Endothelial cell of umbilical vein (primary cell): ENCODE measurements around the gene ELOVL5. TPM values are rescaled to one million over a fixed set of nuclear protein-coding genes. Genes with fewer than 3 reads are reported as not detected.

Experiments
- BruUV-seq: library from RNA; stranded (reverse); fragments of 400-500 nt; replicated peaks from 2 replicates; lab custom pipeline; 2021; lab: Mats Ljungman, UMichigan
- CTCF ChIA-PET: fragments of 300-600, 350-600 bp; sonication (Branson Sonifier 250); formaldehyde crosslinking; loops from one replicate; lab custom pipeline; 2021; ENCODE audit warnings: antibody characterized with exemption, inconsistent platforms; lab: Charles Lee
- POLR2A ChIA-PET: fragments of 300-600, 350-600 bp; sonication (Branson Sonifier 250); formaldehyde crosslinking; loops from one replicate; lab custom pipeline; 2021; ENCODE audit warnings: antibody characterized with exemption, inconsistent platforms; lab: Charles Lee
- DNase-seq: peaks from one replicate; pipeline ENCODE4 v3.0.0-alpha.2; 2011; ENCODE audit warnings: low read depth, low spot score
- FAIRE-seq: peaks from 2 replicates; lab custom pipeline; 2011; peaks lifted over from hg19 to GRCh38; lab: Jason Lieb, UNC
- H2AFZ ChIP-seq: 2 replicates; pipeline ENCODE4 v1.6.0; 2012; ENCODE audit warnings: low read depth, low read length, control low read depth, inconsistent platforms
- H3K27ac ChIP-seq: 2 replicates; pipeline ENCODE4 v1.5.1; 2011; ENCODE audit warnings: low read depth, mild to moderate bottlenecking, control low read depth, low read length, moderate library complexity; ENCODE audit not compliant: insufficient read depth
- H3K27me3 ChIP-seq, 2 experiments: 2 replicates each; pipeline versions ENCODE4 v1.6.0 to v1.6.1; 2011; ENCODE audit warnings: low read length in 2 of 2, mixed read lengths in 1 of 2; ENCODE audit not compliant: control insufficient read depth in 2 of 2, insufficient read depth in 2 of 2
- H3K36me3 ChIP-seq, 2 experiments: 2 replicates in 1 of 2; 3 replicates in 1 of 2; pipeline ENCODE4 v1.5.1; 2011; ENCODE audit warnings: low read length in 2 of 2, mild to moderate bottlenecking in 1 of 2, moderate library complexity in 1 of 2; ENCODE audit not compliant: control insufficient read depth in 2 of 2, insufficient read depth in 2 of 2; ENCODE audit errors: extremely low read depth in 1 of 2
- H3K4me1 ChIP-seq: 3 replicates; pipeline ENCODE4 v1.5.1; 2011; ENCODE audit warnings: mild to moderate bottlenecking, low read length; ENCODE audit not compliant: control insufficient read depth, insufficient read depth; ENCODE audit errors: extremely low read depth
- H3K4me2 ChIP-seq: 2 replicates; pipeline ENCODE4 v1.6.1; 2011; ENCODE audit warnings: low read length, control low read depth, mixed read lengths; ENCODE audit not compliant: insufficient read depth
- H3K4me3 ChIP-seq, 3 experiments: fragments of 200-600 bp in 1 of 3; sonication (generic), shearing (Covaris generic) in 1 of 3; replicated peaks in 1 of 3; 2 replicates each; pipeline ENCODE4 v1.5.1; 2011 to 2016; ENCODE audit warnings: control low read depth in 3 of 3, low read length in 3 of 3, mild to moderate bottlenecking in 2 of 3, inconsistent platforms in 1 of 3, low read depth in 1 of 3, moderate library complexity in 1 of 3; ENCODE audit not compliant: insufficient read depth in 1 of 3
- H3K79me2 ChIP-seq: 2 replicates; pipeline ENCODE4 v1.6.0; 2012; ENCODE audit warnings: low read length, inconsistent platforms; ENCODE audit not compliant: control insufficient read depth, insufficient read depth
- H3K9ac ChIP-seq: replicated peaks from 2 replicates; pipeline ENCODE3; 2011; ENCODE audit warnings: low read length, control low read depth; ENCODE audit not compliant: insufficient read depth; ENCODE audit errors: extremely low read depth
- H3K9me1 ChIP-seq: replicated peaks from 3 replicates; pipeline ENCODE4 v1.6.0; 2011; ENCODE audit warnings: mild to moderate bottlenecking, low read length; ENCODE audit not compliant: control insufficient read depth, insufficient read depth; ENCODE audit errors: extremely low read depth
- H3K9me3 ChIP-seq: replicated peaks from 2 replicates; pipeline ENCODE4 v1.5.1; 2012; ENCODE audit warnings: low read length, inconsistent platforms; ENCODE audit not compliant: control insufficient read depth, insufficient read depth
- H4K20me1 ChIP-seq: replicated peaks from 2 replicates; pipeline ENCODE3; 2011; ENCODE audit warnings: mild to moderate bottlenecking, low read length; ENCODE audit not compliant: control insufficient read depth, insufficient read depth; ENCODE audit errors: extremely low read depth
- EZH2 ChIP-seq: IDR thresholded peaks from 2 replicates; pipeline ENCODE4 v1.6.1; 2012; ENCODE audit warnings: borderline replicate concordance, low read depth, mild to moderate bottlenecking, moderate library complexity, low read length, inconsistent platforms; ENCODE audit not compliant: severe bottlenecking
- FOS ChIP-seq: IDR thresholded peaks from 2 replicates; pipeline ENCODE4 v1.6.1; 2011; ENCODE audit warnings: mild to moderate bottlenecking, low read length, moderate library complexity, borderline replicate concordance; ENCODE audit not compliant: insufficient read depth
- GATA2 ChIP-seq: IDR thresholded peaks from 2 replicates; pipeline ENCODE4 v1.7.0; 2011; ENCODE audit warnings: low read depth, mild to moderate bottlenecking, moderate library complexity, mixed read lengths, low read length; ENCODE audit not compliant: insufficient read length, insufficient read depth
- JUN ChIP-seq: IDR thresholded peaks from 2 replicates; pipeline ENCODE4 v1.6.1; 2011; ENCODE audit warnings: borderline replicate concordance, low read depth; ENCODE audit not compliant: insufficient read length, insufficient read depth
- MYC ChIP-seq: IDR thresholded peaks from one replicate; pipeline ENCODE4 v1.6.1; 2011; ENCODE audit warnings: mild to moderate bottlenecking, low read depth, low read length
- POLR2A ChIP-seq: IDR thresholded peaks from 2 replicates; pipeline ENCODE4 v1.6.1; 2012; ENCODE audit warnings: low read depth, mild to moderate bottlenecking, control low read depth, low read length
- POLR2AphosphoS5 ChIP-seq: IDR thresholded peaks from 2 replicates; pipeline ENCODE4 v1.6.1; 2012; ENCODE audit warnings: low read depth, mild to moderate bottlenecking, control low read depth, low read length, moderate library complexity; ENCODE audit not compliant: insufficient read depth
- dilution Hi-C: fragments of 300-500 bp; cut with MboI; formaldehyde crosslinking; loops from one replicate; pipeline ENCODE4 v1.15.0; 2019; ENCODE audit warnings: low sequenced_read_pairs; ENCODE audit not compliant: extremely low pct_ligation_motif_present
- intact Hi-C: fragments of 100-400 bp; cut with micrococcal nuclease; formaldehyde crosslinking; loops from one replicate; pipeline ENCODE4 v1.10.0; 2022
- polyA plus RNA-seq, 4 experiments: library from polyadenylated mRNA; depleted of rRNA in 3 of 4; stranded (reverse) in 3 of 4; unstranded in 1 of 4; fragments of >200 nt; gene quantifications; 2 replicates each; pipeline versions ENCODE4 v1.2.1 to v1.2.3, GENCODE V29; 2011 to 2012; ENCODE audit warnings: missing spikeins in 1 of 4
- total RNA-seq: library from RNA; stranded (reverse); gene quantifications from 2 replicates; pipeline ENCODE4 v1.2.3, GENCODE V29; 2021
- TF ChIP-seq, protein P1 (sequence below): IDR thresholded peaks from 2 replicates; pipeline ENCODE4 v1.6.1; 2011; ENCODE audit not compliant: insufficient read depth, insufficient read length
- TF ChIP-seq, protein P2 (sequence below), 2 donors: IDR thresholded peaks; 1 replicate in 1 of 2; 2 replicates in 1 of 2; pipeline ENCODE4 v1.5.1; 2011; ENCODE audit warnings: low read length in 2 of 2, mild to moderate bottlenecking in 2 of 2, moderate library complexity in 2 of 2, control low read depth in 1 of 2, inconsistent platforms in 1 of 2, low read depth in 1 of 2; ENCODE audit not compliant: insufficient read depth in 1 of 2; ENCODE audit errors: extremely low read depth in 1 of 2

The ELOVL5 gene
- total and polyA plus RNA-seq, 2 donors (not counting 3 experiments of a cell fraction or from before 2014, with no cell fraction given) = 85.9 to 140 TPM

DNA sequence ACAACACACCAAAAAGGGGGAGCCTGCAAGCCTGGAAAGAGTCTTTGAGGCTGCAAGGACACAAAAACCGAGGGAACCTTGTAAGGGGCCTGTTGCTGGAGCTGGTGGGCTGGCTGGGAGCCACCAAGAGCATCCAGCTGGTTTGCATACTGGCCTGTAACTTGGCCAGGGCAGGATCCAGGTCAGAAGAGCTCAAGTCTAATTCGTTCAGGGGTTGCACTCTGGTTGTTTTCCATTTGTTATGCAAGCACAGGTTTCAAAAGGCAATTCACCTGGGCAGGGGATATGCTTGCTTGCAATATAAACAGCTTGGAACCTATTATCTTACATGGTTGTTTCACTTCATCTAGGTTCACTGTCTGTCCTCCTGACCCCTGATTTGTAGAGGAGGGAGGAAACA lies 101.8 kb downstream of the ELOVL5 start:
- Histone ChIP-seq H3K4me2 (no peak overlapping the region), H2AFZ (no peak overlapping the region), H3K9me1 (no peaks in the 10 kb centered on the region), H3K9ac (no peak overlapping the region), H3K36me3 (no peaks in the 10 kb centered on the region), H3K79me2 (no peaks in the 10 kb centered on the region), H3K4me1 (no peaks in the 10 kb centered on the region), H3K27ac (no peak overlapping the region), H3K4me3 (no peak overlapping the region), H3K27me3 (no peaks in the 10 kb centered on the region), H3K9me3 (no peaks in the 10 kb centered on the region), H4K20me1 (no peaks in the 10 kb centered on the region)
- DNase-seq (no peak), FAIRE-seq (no peak)
- intact Hi-C loops = no loop called here
- dilution Hi-C loops = no loop called here
- ChIA-PET CTCF (interaction anchor here (1.3 kb wide), 1 partner anchor 17 kb away, joined by 3 read pairs; no protein-coding TSS in a partner anchor), POLR2A (no interaction called here)
- no peak for TF ChIP-seq EZH2
- TF ChIP-seq, protein P1, sequence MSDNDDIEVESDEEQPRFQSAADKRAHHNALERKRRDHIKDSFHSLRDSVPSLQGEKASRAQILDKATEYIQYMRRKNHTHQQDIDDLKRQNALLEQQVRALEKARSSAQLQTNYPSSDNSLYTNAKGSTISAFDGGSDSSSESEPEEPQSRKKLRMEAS = no peak
- TF ChIP-seq POLR2A = no peak
- TF ChIP-seq POLR2AphosphoS5 = no peak
- no peak for TF ChIP-seq GATA2
- TF ChIP-seq MYC = no peak
- no peak for TF ChIP-seq JUN
- TF ChIP-seq, protein P2, sequence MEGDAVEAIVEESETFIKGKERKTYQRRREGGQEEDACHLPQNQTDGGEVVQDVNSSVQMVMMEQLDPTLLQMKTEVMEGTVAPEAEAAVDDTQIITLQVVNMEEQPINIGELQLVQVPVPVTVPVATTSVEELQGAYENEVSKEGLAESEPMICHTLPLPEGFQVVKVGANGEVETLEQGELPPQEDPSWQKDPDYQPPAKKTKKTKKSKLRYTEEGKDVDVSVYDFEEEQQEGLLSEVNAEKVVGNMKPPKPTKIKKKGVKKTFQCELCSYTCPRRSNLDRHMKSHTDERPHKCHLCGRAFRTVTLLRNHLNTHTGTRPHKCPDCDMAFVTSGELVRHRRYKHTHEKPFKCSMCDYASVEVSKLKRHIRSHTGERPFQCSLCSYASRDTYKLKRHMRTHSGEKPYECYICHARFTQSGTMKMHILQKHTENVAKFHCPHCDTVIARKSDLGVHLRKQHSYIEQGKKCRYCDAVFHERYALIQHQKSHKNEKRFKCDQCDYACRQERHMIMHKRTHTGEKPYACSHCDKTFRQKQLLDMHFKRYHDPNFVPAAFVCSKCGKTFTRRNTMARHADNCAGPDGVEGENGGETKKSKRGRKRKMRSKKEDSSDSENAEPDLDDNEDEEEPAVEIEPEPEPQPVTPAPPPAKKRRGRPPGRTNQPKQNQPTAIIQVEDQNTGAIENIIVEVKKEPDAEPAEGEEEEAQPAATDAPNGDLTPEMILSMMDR (IDR thresholded peaks at IDR 0.05; ENCODE audit: extremely low read depth in 1 of 2, insufficient read depth in 1 of 2, low read depth in 1 of 2, low read length in 2 of 2) = no peak
- no peak for TF ChIP-seq FOS
- no TSS peak for BruUV-seq
